MM.1S (cell line): ENCODE results near the gene MACROD2.

ENCODE experiments used
- EZH2phosphoT487 ChIP-seq: fragments of 300-600 bp; sonication (generic); IDR thresholded peaks from 2 replicates; pipeline ENCODE4 v1.6.1; 2018; ENCODE audit warnings: antibody characterized with exemption, low read length
- TF ChIP-seq, protein P1 (sequence below): fragments of 300-600 bp; sonication (generic); IDR thresholded peaks from 2 replicates; pipeline ENCODE4 v1.5.1; 2016; ENCODE audit warnings: antibody characterized with exemption, low read length, mixed read lengths

DNA sequence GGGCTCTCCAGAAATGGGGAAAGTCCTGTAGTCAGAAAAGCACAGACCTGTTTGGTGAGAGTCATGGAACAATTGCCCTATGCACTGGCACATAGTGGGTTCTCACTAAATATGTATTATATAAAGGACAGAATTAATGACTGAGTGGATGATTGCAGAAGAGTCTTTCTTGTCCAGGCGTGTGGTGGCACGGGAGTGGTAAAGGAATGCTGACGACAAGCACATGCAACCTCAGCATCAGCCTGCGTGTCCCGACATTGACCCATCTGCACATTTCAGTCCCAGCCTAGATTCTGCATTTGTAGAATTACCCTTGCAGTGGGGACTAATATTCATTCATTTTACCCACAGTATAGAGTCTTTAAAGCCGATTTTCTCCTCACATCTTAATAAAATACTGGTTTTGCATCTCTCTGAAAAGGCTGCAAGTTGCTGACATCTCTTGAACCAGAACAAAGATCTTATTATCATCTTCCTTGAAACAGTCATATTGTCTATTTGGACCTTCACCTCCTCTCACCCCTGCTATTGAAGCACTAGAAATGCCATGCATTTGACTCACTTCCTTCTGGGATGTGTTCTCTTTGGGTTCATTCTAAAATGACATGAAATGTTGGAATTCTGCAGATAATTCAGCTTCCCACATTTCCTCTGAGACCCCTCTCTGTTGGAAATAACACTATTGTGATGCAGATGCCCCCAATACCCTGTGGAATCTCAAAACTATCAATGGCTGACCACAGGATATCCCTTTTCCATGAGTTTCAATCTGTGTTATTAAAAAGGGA is 1225.7 kb downstream of the MACROD2 start:
- TF ChIP-seq, protein P1, sequence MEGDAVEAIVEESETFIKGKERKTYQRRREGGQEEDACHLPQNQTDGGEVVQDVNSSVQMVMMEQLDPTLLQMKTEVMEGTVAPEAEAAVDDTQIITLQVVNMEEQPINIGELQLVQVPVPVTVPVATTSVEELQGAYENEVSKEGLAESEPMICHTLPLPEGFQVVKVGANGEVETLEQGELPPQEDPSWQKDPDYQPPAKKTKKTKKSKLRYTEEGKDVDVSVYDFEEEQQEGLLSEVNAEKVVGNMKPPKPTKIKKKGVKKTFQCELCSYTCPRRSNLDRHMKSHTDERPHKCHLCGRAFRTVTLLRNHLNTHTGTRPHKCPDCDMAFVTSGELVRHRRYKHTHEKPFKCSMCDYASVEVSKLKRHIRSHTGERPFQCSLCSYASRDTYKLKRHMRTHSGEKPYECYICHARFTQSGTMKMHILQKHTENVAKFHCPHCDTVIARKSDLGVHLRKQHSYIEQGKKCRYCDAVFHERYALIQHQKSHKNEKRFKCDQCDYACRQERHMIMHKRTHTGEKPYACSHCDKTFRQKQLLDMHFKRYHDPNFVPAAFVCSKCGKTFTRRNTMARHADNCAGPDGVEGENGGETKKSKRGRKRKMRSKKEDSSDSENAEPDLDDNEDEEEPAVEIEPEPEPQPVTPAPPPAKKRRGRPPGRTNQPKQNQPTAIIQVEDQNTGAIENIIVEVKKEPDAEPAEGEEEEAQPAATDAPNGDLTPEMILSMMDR = no peak
- TF ChIP-seq EZH2phosphoT487 = no peak
